Neuronal stem cell (in vitro differentiated cells): ENCODE results near the gene NDUFS5.
A peak's percentile ranks its signal among the peaks of the same experiment; 100 is the strongest.

Experiments used
- DNase-seq: peaks from one replicate; pipeline ENCODE4 v3.0.0-alpha.2; 2013; ENCODE audit warnings: low spot score
- H2AFZ ChIP-seq: one replicate; pipeline ENCODE4 v1.6.1; 2013; ENCODE audit warnings: mild to moderate bottlenecking, low read length, inconsistent platforms
- H2AK5ac ChIP-seq: 2 replicates; pipeline ENCODE4 v1.6.1; 2013; ENCODE audit warnings: low read depth, mild to moderate bottlenecking, inconsistent platforms, low read length, moderate library complexity, mixed read lengths
- H2BK120ac ChIP-seq: 2 replicates; pipeline ENCODE4 v1.6.1; 2013; ENCODE audit warnings: low read depth, mild to moderate bottlenecking, inconsistent platforms, low read length, moderate library complexity, mixed read lengths
- H2BK12ac ChIP-seq: one replicate; pipeline ENCODE4 v1.6.1; 2013; ENCODE audit warnings: low read length, inconsistent platforms
- H2BK15ac ChIP-seq: 2 replicates; pipeline ENCODE4 v1.6.1; 2013; ENCODE audit warnings: mild to moderate bottlenecking, low read length, inconsistent platforms, mixed read lengths
- H2BK5ac ChIP-seq: one replicate; pipeline ENCODE4 v1.6.1; 2013; ENCODE audit warnings: inconsistent platforms, mild to moderate bottlenecking, low read length, moderate library complexity
- H3K14ac ChIP-seq: one replicate; pipeline ENCODE4 v1.6.1; 2013; ENCODE audit warnings: low read length, inconsistent platforms
- H3K18ac ChIP-seq: 2 replicates; pipeline ENCODE4 v1.6.1; 2013; ENCODE audit warnings: low read length, inconsistent platforms
- H3K23ac ChIP-seq: 2 replicates; pipeline ENCODE4 v1.6.1; 2013; ENCODE audit warnings: low read depth, mild to moderate bottlenecking, mixed read lengths, low read length, inconsistent platforms; ENCODE audit not compliant: poor library complexity
- H3K27ac ChIP-seq: replicated peaks from 3 replicates; pipeline ENCODE4 v1.5.1; 2013; ENCODE audit warnings: low read length, inconsistent platforms
- H3K27me3 ChIP-seq, 3 experiments: 2 replicates each; pipeline ENCODE4 v1.6.1; 2013; ENCODE audit warnings: low read length in 3 of 3, mild to moderate bottlenecking in 2 of 3, inconsistent platforms in 1 of 3, low read depth in 1 of 3, mixed read lengths in 1 of 3, moderate library complexity in 1 of 3; ENCODE audit not compliant: control insufficient read depth in 3 of 3, insufficient read depth in 3 of 3
- H3K36me3 ChIP-seq, 2 donors: replicated peaks in 1 of 2; 2 replicates each; pipeline ENCODE4 v1.6.1; 2013; ENCODE audit warnings: low read length in 2 of 2; ENCODE audit not compliant: control insufficient read depth in 2 of 2, insufficient read depth in 2 of 2
- H3K4ac ChIP-seq: 2 replicates; pipeline ENCODE4 v1.6.1; 2013; ENCODE audit warnings: inconsistent platforms, mild to moderate bottlenecking, low read length, moderate library complexity
- H3K4me1 ChIP-seq, 2 donors: 1 replicate in 1 of 2; 2 replicates in 1 of 2; pipeline ENCODE4 v1.6.1; 2013; ENCODE audit warnings: low read length in 2 of 2, low read depth in 1 of 2; ENCODE audit not compliant: control insufficient read depth in 2 of 2, insufficient read depth in 1 of 2
- H3K4me2 ChIP-seq: one replicate; pipeline ENCODE4 v1.6.1; 2013; ENCODE audit warnings: mild to moderate bottlenecking, low read length, inconsistent platforms; ENCODE audit not compliant: insufficient read depth, poor library complexity, severe bottlenecking
- H3K4me3 ChIP-seq, 2 donors: 2 replicates each; pipeline ENCODE4 v1.5.1; 2013; ENCODE audit warnings: low read length in 2 of 2, mild to moderate bottlenecking in 2 of 2, inconsistent platforms in 1 of 2, moderate library complexity in 1 of 2
- H3K79me1 ChIP-seq: one replicate; pipeline ENCODE4 v1.6.1; 2013; ENCODE audit warnings: low read depth, mild to moderate bottlenecking, inconsistent platforms, low read length, moderate library complexity
- H3K9ac ChIP-seq: one replicate; pipeline ENCODE4 v1.6.1; 2013; ENCODE audit warnings: mild to moderate bottlenecking, low read depth, low read length, inconsistent platforms; ENCODE audit not compliant: poor library complexity
- H3K9me3 ChIP-seq, 2 donors: replicated peaks in 1 of 2; 2 replicates each; pipeline versions ENCODE3 to v1.6.1; 2013; ENCODE audit warnings: low read length in 2 of 2, mild to moderate bottlenecking in 2 of 2, inconsistent platforms in 1 of 2, low read depth in 1 of 2, mixed read lengths in 1 of 2, moderate library complexity in 1 of 2; ENCODE audit not compliant: control insufficient read depth in 2 of 2, insufficient read depth in 1 of 2
- H4K8ac ChIP-seq: one replicate; pipeline ENCODE4 v1.6.1; 2013; ENCODE audit warnings: low read depth, mild to moderate bottlenecking, inconsistent platforms, low read length, moderate library complexity
- H4K91ac ChIP-seq: one replicate; pipeline ENCODE4 v1.6.1; 2013; ENCODE audit warnings: low read length, low read depth, mild to moderate bottlenecking, inconsistent platforms; ENCODE audit not compliant: poor library complexity
- WGBS, 2 donors: extraction: QIAGEN DNeasy Blood & Tissue Kit; methylation state at CpG; one replicate each; pipeline ENCODE4 v1.1.7; 2013; ENCODE audit warnings: missing lambda C conversion rate in 2 of 2, mixed read lengths in 1 of 2; ENCODE audit not compliant: insufficient read length in 2 of 2, insufficient replicate concordance in 1 of 2; ENCODE audit errors: extremely low coverage in 2 of 2; 5-methylcytosine and 5-hydroxymethylcytosine counted together

Gene NDUFS5

GRCh38 chr1:39082811-39083576 lies 56.8 kb downstream of the NDUFS5 start:
- no CpG with 5 or more reads among the region's 4 CpGs for WGBS, 2 donors
- no peak overlapping the region for H2BK120ac ChIP-seq
- peaks cover 12 to 15% of the 10 kb centered on the region in 2 donors for H3K4me1 ChIP-seq
- H3K4me3 ChIP-seq: peak overlapping the region in 1 of 2 donors; percentile 55
- no peak overlapping the region for H4K8ac ChIP-seq
- H2AK5ac ChIP-seq: peak overlapping the region; percentile 23
- H3K18ac ChIP-seq: peak overlapping the region; percentile 5
- H3K9me3 ChIP-seq: no peaks in the 10 kb centered on the region
- no peak overlapping the region for H3K4ac ChIP-seq
- no peak for DNase-seq
- H2BK12ac ChIP-seq: no peak overlapping the region
- no peak overlapping the region for H2BK15ac ChIP-seq
- no peak overlapping the region for H4K91ac ChIP-seq
- H3K79me1 ChIP-seq: no peaks in the 10 kb centered on the region
- peaks cover 0 to 7% of the 10 kb centered on the region in 2 donors for H3K36me3 ChIP-seq
- no peak overlapping the region for H3K14ac ChIP-seq
- H3K27me3 ChIP-seq: peaks cover 0 to 7% (median 0%) of the 10 kb centered on the region in 3 experiments
- H2BK5ac ChIP-seq: no peak overlapping the region
- no peak overlapping the region for H3K9ac ChIP-seq
- peak overlapping the region; percentile 93 for H2AFZ ChIP-seq
- no peak overlapping the region for H3K27ac ChIP-seq
- peak overlapping the region; percentile 80 for H3K4me2 ChIP-seq
- H3K23ac ChIP-seq: no peak overlapping the region

DNA sequence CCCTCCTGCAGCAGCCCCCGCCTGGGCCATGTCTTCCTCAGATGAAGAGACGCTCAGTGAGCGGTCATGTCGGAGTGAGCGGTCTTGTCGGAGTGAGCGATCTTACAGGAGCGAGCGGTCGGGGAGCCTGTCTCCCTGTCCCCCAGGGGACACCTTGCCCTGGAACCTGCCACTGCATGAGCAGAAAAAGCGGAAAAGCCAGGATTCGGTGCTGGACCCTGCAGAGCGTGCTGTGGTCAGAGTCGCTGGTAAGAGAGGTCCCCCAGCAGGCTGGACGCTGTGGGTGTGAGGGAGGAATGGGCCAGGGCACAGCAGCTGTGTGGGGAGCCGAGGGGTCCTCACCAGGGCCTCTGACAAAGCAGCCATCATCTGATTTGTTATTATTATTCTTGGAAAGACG lies 58.0 kb downstream of the NDUFS5 start:
- no peaks in the 10 kb centered on the region for H3K9me3 ChIP-seq
- H4K91ac ChIP-seq: no peak overlapping the region
- no peaks in the 10 kb centered on the region for H3K79me1 ChIP-seq
- no peak overlapping the region for H2BK15ac ChIP-seq
- no CpG with 5 or more reads among the region's 17 CpGs for WGBS, 2 donors
- H3K18ac ChIP-seq: peak overlapping the region; percentile 6
- H3K4me2 ChIP-seq: no peak overlapping the region
- H2BK12ac ChIP-seq: no peak overlapping the region
- H3K23ac ChIP-seq: no peak overlapping the region
- H2BK120ac ChIP-seq: no peak overlapping the region
- H3K27me3 ChIP-seq: peaks cover 0 to 7% (median 0%) of the 10 kb centered on the region in 3 experiments
- no peak overlapping the region for H3K4me3 ChIP-seq
- no peak overlapping the region for H2AK5ac ChIP-seq
- H3K9ac ChIP-seq: no peak overlapping the region
- H3K14ac ChIP-seq: peak overlapping the region; percentile 50
- H3K4me1 ChIP-seq: peaks cover 12 to 15% of the 10 kb centered on the region in 2 donors
- no peak overlapping the region for H3K4ac ChIP-seq
- H4K8ac ChIP-seq: no peak overlapping the region
- peaks cover 0 to 9% of the 10 kb centered on the region in 2 donors for H3K36me3 ChIP-seq
- no peak overlapping the region for H2AFZ ChIP-seq
- DNase-seq: no peak
- H3K27ac ChIP-seq: no peak overlapping the region
- no peak overlapping the region for H2BK5ac ChIP-seq
